AG09319 (cell line): ENCODE results near the gene NUDT4B.
"Not testable (repeated sequence)": the region's sequence is repeated elsewhere in the genome, so short reads cannot be mapped to it uniquely, and the experiment has no call there.

ENCODE experiments used
- DNase-seq: peaks from one replicate; pipeline ENCODE4 v3.0.0-alpha.2; 2010; ENCODE audit warnings: low read depth; ENCODE audit errors: extremely low read depth

Gene NUDT4B

GRCh38 chr1:148793762-148794332 is 45.3 kb downstream of the NUDT4B start:
- DNase-seq = not testable (repeated sequence)
